GM23338 (cell line): ENCODE results near the gene CCDC178. TPM values are rescaled to one million over a fixed set of nuclear protein-coding genes. Genes with fewer than 3 reads are reported as not detected.

ENCODE experiments used
- ATAC-seq: fragments of 200-7000 bp; cut with Tn5 transposase; 3 replicates; pipeline ENCODE4 v1.9.1; 2020
- DNase-seq: peaks from one replicate; pipeline ENCODE4 v3.0.0-alpha.2; 2015; ENCODE audit warnings: low spot score
- H2AFZ ChIP-seq: fragments of 200-600 bp; sonication (generic); 2 replicates; pipeline ENCODE4 v1.8.0; 2016; ENCODE audit warnings: antibody characterized with exemption, mild to moderate bottlenecking, moderate library complexity
- H3F3A ChIP-seq: fragments of 200-600 bp; sonication (generic); replicated peaks from 2 replicates; pipeline ENCODE4 v1.8.0; 2017; ENCODE audit warnings: antibody characterized with exemption, mixed run types, low read depth
- H3K27ac ChIP-seq: fragments of 200-600 bp; sonication (generic); 2 replicates; pipeline ENCODE4 v1.6.1; 2016; ENCODE audit warnings: low read depth
- H3K27me3 ChIP-seq: fragments of 200-600 bp; sonication (generic); 2 replicates; pipeline ENCODE4 v1.8.0; 2016; ENCODE audit warnings: mild to moderate bottlenecking, mixed run types, moderate library complexity; ENCODE audit not compliant: insufficient read depth
- H3K36me3 ChIP-seq: fragments of 200-600 bp; sonication (generic); 2 replicates; pipeline ENCODE4 v1.8.0; 2016; ENCODE audit warnings: mild to moderate bottlenecking; ENCODE audit not compliant: insufficient read depth
- H3K4me1 ChIP-seq: fragments of 200-600 bp; sonication (generic); 2 replicates; pipeline ENCODE4 v1.8.0; 2016; ENCODE audit warnings: mild to moderate bottlenecking, moderate library complexity; ENCODE audit not compliant: insufficient read depth
- H3K4me2 ChIP-seq: fragments of 200-600 bp; sonication (generic); 2 replicates; pipeline ENCODE4 v1.7.1; 2017; ENCODE audit warnings: mixed run types
- H3K4me3 ChIP-seq: fragments of 200-600 bp; sonication (generic); 2 replicates; pipeline ENCODE4 v1.6.1; 2016; ENCODE audit warnings: mixed run types
- H3K79me2 ChIP-seq: fragments of 200-600 bp; sonication (generic); replicated peaks from 2 replicates; pipeline ENCODE4 v1.8.0; 2017; ENCODE audit warnings: mild to moderate bottlenecking; ENCODE audit not compliant: insufficient read depth
- H3K9me2 ChIP-seq: fragments of 200-600 bp; sonication (generic); 2 replicates; pipeline ENCODE4 v1.8.0; 2017; ENCODE audit not compliant: insufficient read depth
- H4K20me1 ChIP-seq: fragments of 200-600 bp; sonication (generic); replicated peaks from 2 replicates; pipeline ENCODE4 v1.8.0; 2017; ENCODE audit warnings: mild to moderate bottlenecking; ENCODE audit not compliant: insufficient read depth
- H3K27ac Mint-ChIP-seq: 2 replicates; pipeline ENCODE4 v1.8.0; 2020; ENCODE audit warnings: inconsistent platforms, mild to moderate bottlenecking, moderate library complexity, mixed read lengths
- H3K27me3 Mint-ChIP-seq: 3 replicates; pipeline ENCODE4 v1.8.0; 2022; ENCODE audit warnings: low read depth, mild to moderate bottlenecking, moderate library complexity, mixed read lengths, inconsistent platforms; ENCODE audit not compliant: insufficient read depth, poor library complexity
- H3K36me3 Mint-ChIP-seq: 3 replicates; pipeline ENCODE4 v1.8.0; 2021; ENCODE audit warnings: low read depth, mild to moderate bottlenecking, inconsistent platforms, moderate library complexity, mixed read lengths
- H3K4me1 Mint-ChIP-seq: 3 replicates; pipeline ENCODE4 v1.8.0; 2020; ENCODE audit warnings: mild to moderate bottlenecking, inconsistent platforms, mixed read lengths
- H3K4me3 Mint-ChIP-seq: 3 replicates; pipeline ENCODE4 v1.8.0; 2021; ENCODE audit warnings: moderate library complexity, mild to moderate bottlenecking, inconsistent platforms, mixed read lengths
- H3K9me3 Mint-ChIP-seq: 3 replicates; pipeline ENCODE4 v1.8.0; 2020; ENCODE audit warnings: moderate library complexity, mild to moderate bottlenecking, inconsistent platforms, mixed read lengths
- CREB1 ChIP-seq: fragments of 250-450 bp; sonication (Bioruptor Pico); IDR thresholded peaks from 2 replicates; pipeline ENCODE4 v1.5.0; 2020; ENCODE audit warnings: low read depth, mild to moderate bottlenecking, moderate library complexity
- ETS1 ChIP-seq: IDR thresholded peaks from 2 replicates; pipeline ENCODE4 v1.6.1; 2016; ENCODE audit warnings: antibody characterized with exemption
- EZH2phosphoT487 ChIP-seq: fragments of 200-600 bp; sonication (generic); IDR thresholded peaks from one replicate; pipeline ENCODE4 v1.8.1; 2018; ENCODE audit warnings: antibody characterized with exemption; ENCODE audit not compliant: unreplicated experiment
- JUNB ChIP-seq: IDR thresholded peaks from one replicate; pipeline ENCODE4 v1.6.1; 2016; ENCODE audit warnings: antibody characterized with exemption; ENCODE audit not compliant: unreplicated experiment
- STAT1 ChIP-seq: IDR thresholded peaks from one replicate; pipeline ENCODE4 v1.6.1; 2016; ENCODE audit warnings: antibody characterized with exemption; ENCODE audit not compliant: unreplicated experiment
- ZNF114 ChIP-seq: fragments of 250-450 bp; sonication (Bioruptor Pico); IDR thresholded peaks from 2 replicates; pipeline ENCODE4 v1.5.0; 2020; ENCODE audit warnings: mild to moderate bottlenecking, moderate library complexity
- ZNF462 ChIP-seq: fragments of 250-450 bp; sonication (Bioruptor Pico); IDR thresholded peaks from 2 replicates; pipeline ENCODE4 v1.5.0; 2020; ENCODE audit warnings: mild to moderate bottlenecking, moderate library complexity
- polyA plus RNA-seq: library from polyadenylated mRNA; unstranded; fragments of >200 nt; fragmentation: Nextera tagmentation; extraction: Ambion mirVana; gene quantifications from 2 replicates; pipeline ENCODE4 v1.2.1, GENCODE V29; 2016
- total RNA-seq: library from RNA; depleted of rRNA; stranded (reverse); fragments of >200 nt; shearing (Covaris generic); gene quantifications from 2 replicates; pipeline ENCODE4 v1.2.3, GENCODE V29; 2014

CCDC178 gene
- total and polyA plus RNA-seq, 2 experiments from 2014 or later, result 0.17 to 0.24 TPM

DNA sequence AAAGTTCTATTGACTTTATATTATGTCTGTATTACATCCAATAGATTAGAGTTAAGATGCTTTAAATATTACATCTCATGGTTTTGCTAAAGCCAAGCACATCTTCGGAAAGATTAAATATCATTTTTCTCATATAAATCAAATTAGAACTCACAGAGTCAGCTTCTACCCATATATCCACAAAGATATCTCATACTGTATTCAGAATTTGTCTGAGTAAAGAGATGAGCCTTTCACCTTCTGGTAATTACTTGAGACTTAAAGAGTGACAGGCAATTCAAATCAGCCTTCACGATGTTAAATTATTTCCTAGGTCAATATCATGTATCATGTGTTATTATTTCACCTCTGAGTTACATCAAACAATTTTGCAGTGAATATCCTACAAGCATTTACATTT lies 13.0 kb downstream of the CCDC178 start (continued):
- TF ChIP-seq ZNF462 (no peak), JUNB (no peak), ETS1 (no peak), EZH2phosphoT487 (no peak)

DNA sequence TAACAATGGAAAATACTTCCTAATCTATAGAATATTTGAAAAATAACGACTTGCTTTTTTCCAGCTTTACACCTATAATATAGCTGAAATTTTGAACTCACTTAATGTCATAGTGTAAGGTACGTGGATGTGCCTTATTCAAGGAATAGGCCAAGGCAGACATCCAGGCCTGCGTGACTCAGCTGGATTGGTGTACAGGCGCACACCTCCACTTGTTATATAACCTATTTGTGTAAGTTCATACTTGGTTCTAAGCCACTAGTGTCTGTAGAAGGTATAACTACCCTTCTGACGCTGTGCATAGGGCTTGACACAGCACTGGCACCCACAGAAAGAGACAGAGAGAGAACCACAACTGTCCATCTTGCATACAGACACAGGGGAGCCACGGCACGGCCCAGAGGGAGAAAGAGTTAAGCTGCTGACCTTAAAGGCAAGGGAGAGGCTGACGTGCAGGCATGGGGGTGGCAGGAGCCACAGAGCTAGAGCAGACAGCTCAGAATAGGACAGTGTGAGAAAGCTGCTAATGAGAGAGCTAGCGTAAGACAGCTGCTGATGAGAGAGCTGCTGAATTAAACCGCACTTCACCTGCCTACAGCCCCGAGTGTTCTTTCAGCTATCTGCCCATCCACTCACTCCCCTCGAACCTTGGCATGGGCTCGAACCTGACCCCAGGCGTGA lies 16.1 kb downstream of the CCDC178 start:
- Histone ChIP-seq H3K4me1 (no peaks in the 10 kb centered on the region), H4K20me1 (no peaks in the 10 kb centered on the region), H3K36me3 (no peaks in the 10 kb centered on the region), H3K79me2 (no peaks in the 10 kb centered on the region), H3K4me3 (no peak overlapping the region), H3F3A (no peaks in the 10 kb centered on the region), H3K27me3 (no peaks in the 10 kb centered on the region), H3K4me2 (no peak overlapping the region), H2AFZ (peak overlapping the region; percentile 53; the same call in 1 of the 2 replicates), H3K27ac (no peak overlapping the region), H3K9me2 (no peaks in the 10 kb centered on the region)
- TF ChIP-seq STAT1, result no peak
- TF ChIP-seq ETS1, result no peak
- no peak for TF ChIP-seq CREB1 (CRISPR knock-in tag)
- no peak for TF ChIP-seq ZNF114
- Mint-ChIP-seq H3K27me3 (no peaks in the 10 kb centered on the region), H3K4me1 (no peaks in the 10 kb centered on the region), H3K36me3 (no peaks in the 10 kb centered on the region), H3K4me3 (no peak overlapping the region), H3K27ac (no peak overlapping the region; the same call in 1 of the 2 replicates), H3K9me3 (no peaks in the 10 kb centered on the region)
- ATAC-seq (peak; percentile 56), DNase-seq (no peak)
